Gastroesophageal sphincter (tissue), 3 donors: Measurements from ENCODE around the gene CCDC127.
"Not testable (repeated sequence)": the region's sequence is repeated elsewhere in the genome, so short reads cannot be mapped to it uniquely, and the experiment has no call there.

Source experiments
- POLR2A ChIP-seq, 2 donors: fragments of 450-650 bp; IDR thresholded peaks; one replicate each; pipeline ENCODE4 v1.6.1; 2017; ENCODE audit warnings: antibody characterized with exemption in 2 of 2, mild to moderate bottlenecking in 2 of 2, moderate library complexity in 1 of 2
- POLR2AphosphoS5 ChIP-seq: sonication (generic); formaldehyde crosslinking; IDR thresholded peaks from one replicate; pipeline ENCODE4 v1.6.1; 2017; ENCODE audit warnings: antibody characterized with exemption
- TF ChIP-seq, protein P1 (sequence below), 4 experiments: fragments of 200-600 bp in 2 of 4; fragments of 450-650 bp in 2 of 4; sonication (generic) in 1 of 4; IDR thresholded peaks; one replicate each; pipeline ENCODE4 v1.5.1; 2017 to 2019; ENCODE audit warnings: antibody characterized with exemption in 4 of 4, mild to moderate bottlenecking in 2 of 4, moderate library complexity in 2 of 4

DNA sequence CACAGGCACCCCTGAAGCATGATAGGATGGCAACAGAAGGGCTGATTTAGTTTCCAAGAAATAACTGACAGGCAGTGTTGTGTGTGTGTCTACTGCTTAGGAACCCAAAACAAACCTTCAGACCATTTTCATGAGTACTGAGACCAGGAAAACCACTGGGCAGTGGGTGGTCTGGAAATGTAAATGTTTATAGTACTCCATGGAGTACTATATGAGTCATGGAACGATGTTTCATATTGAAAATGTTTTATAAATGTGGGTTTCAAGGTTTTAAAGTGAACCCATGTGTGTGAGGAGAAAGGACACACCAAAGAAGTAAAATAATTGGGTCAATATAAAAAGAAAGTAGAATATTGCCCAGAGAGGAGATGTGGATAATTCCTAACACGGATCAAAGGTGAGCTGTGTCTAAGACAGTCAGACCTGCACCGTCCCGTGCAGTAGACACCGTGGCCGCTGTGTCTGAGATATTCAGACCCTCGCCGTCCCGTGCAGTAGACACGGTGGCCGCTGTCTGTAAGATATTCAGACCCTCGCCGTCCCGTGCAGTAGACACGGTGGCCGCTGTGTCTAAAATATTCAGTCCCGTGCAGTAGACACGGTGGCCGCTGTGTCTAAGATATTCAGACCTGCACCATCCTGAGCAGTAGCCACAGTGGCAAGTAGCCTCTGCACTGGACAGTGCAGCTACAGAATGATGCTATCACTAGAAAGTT lies 48.5 kb upstream of the CCDC127 start:
- TF ChIP-seq POLR2AphosphoS5; POLR2A (IDR thresholded peaks at IDR 0.05): not testable (repeated sequence)
- TF ChIP-seq, protein P1, sequence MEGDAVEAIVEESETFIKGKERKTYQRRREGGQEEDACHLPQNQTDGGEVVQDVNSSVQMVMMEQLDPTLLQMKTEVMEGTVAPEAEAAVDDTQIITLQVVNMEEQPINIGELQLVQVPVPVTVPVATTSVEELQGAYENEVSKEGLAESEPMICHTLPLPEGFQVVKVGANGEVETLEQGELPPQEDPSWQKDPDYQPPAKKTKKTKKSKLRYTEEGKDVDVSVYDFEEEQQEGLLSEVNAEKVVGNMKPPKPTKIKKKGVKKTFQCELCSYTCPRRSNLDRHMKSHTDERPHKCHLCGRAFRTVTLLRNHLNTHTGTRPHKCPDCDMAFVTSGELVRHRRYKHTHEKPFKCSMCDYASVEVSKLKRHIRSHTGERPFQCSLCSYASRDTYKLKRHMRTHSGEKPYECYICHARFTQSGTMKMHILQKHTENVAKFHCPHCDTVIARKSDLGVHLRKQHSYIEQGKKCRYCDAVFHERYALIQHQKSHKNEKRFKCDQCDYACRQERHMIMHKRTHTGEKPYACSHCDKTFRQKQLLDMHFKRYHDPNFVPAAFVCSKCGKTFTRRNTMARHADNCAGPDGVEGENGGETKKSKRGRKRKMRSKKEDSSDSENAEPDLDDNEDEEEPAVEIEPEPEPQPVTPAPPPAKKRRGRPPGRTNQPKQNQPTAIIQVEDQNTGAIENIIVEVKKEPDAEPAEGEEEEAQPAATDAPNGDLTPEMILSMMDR (IDR thresholded peaks at IDR 0.05), result not testable (repeated sequence)
